ENCODE results near the gene OPTN.
A peak's percentile ranks its signal among the peaks of the same experiment; 100 is the strongest.
"Not testable (repeated sequence)": the region's sequence is repeated elsewhere in the genome, so short reads cannot be mapped to it uniquely, and the experiment has no call there.

OPTN gene

GRCh38 chr10:13092291-13093102 lies 7.5 kb upstream of the OPTN start:
- DNase-seq: no peak
- no peak for TF ChIP-seq CTCF (IDR thresholded peaks at IDR 0.05)
- H3K4me1 Mint-ChIP-seq: no peaks in the 10 kb centered on the region
- H3K27me3 Mint-ChIP-seq (ENCODE audit: low read depth, poor library complexity): peaks cover 13% of the 10 kb centered on the region
- no peak overlapping the region for H3K27ac Mint-ChIP-seq
- H3K9me3 Mint-ChIP-seq: peaks cover 7% of the 10 kb centered on the region
- no peak overlapping the region for H3K4me3 Mint-ChIP-seq
- H3K36me3 Mint-ChIP-seq (ENCODE audit: low read depth): no peaks in the 10 kb centered on the region

GRCh38 chr10:13094082-13094481 lies 5.9 kb upstream of the OPTN start:
- not testable (repeated sequence) for H3K36me3 Mint-ChIP-seq (ENCODE audit: low read depth); H3K9me3 Mint-ChIP-seq; H3K4me3 Mint-ChIP-seq; H3K27ac Mint-ChIP-seq; H3K4me1 Mint-ChIP-seq; DNase-seq
- peaks cover 13% of the 10 kb centered on the region for H3K27me3 Mint-ChIP-seq (ENCODE audit: low read depth, poor library complexity)

- no peak for DNase-seq
- no peaks in the 10 kb centered on the region for H3K36me3 Mint-ChIP-seq (ENCODE audit: low read depth)
- TF ChIP-seq CTCF (IDR thresholded peaks at IDR 0.05): no peak
- H3K9me3 Mint-ChIP-seq: peaks cover 7% of the 10 kb centered on the region
- no peak overlapping the region for H3K27ac Mint-ChIP-seq
- peaks cover 5% of the 10 kb centered on the region for H3K4me1 Mint-ChIP-seq
- peaks cover 16% of the 10 kb centered on the region for H3K27me3 Mint-ChIP-seq (ENCODE audit: low read depth, poor library complexity)
- no peak overlapping the region for H3K4me3 Mint-ChIP-seq
These were observed 4.9 kb upstream of the OPTN start for GRCh38 chr10:13095094-13095493.

- Mint-ChIP-seq H3K27me3 (ENCODE audit: low read depth, poor library complexity) (peaks cover 20% of the 10 kb centered on the region), H3K4me3 (no peak overlapping the region), H3K27ac (peak overlapping the region; percentile 53)
These were observed 4.0 kb upstream of the OPTN start for GRCh38 chr10:13095929-13096328.

DNA sequence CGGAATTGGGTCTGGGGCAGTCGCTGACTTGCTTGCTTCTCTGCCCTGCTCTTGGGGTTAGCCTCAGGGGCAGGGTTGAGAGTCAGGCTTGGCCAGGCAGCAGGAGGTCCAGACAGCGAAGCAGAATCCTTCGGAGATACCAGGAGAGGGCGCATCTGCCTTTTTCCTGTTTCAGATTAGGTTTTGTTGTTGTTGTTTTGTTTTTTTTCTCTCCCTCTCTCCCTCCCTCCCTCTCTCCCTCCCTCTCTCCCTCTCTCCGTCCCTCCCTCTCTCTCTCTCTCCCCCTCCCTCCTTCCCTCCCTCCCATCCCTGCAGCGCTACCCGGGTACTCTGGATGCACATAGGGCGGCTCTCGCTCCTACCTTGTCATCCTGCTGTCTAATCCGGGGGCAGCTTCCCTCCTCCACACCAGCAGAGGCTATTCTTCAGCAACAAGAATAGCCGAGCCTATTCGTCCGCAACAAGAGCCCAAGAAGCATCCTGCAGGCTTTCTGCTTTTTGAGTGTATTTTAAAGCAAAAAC lies 758 bp upstream of the OPTN start:
- H3K27ac Mint-ChIP-seq: no peak overlapping the region
- DNase-seq: peak; percentile 58

More at GRCh38 chr10:13095929-13096328, 4.0 kb upstream of the OPTN start:
- Mint-ChIP-seq H3K36me3 (ENCODE audit: low read depth) (no peaks in the 10 kb centered on the region), H3K4me1 (peaks cover 11% of the 10 kb centered on the region), H3K9me3 (peaks cover 7% of the 10 kb centered on the region)
- DNase-seq: no peak
- TF ChIP-seq CTCF (IDR thresholded peaks at IDR 0.05): no peak

More for the DNA sequence above, 758 bp upstream of the OPTN start:
- no peak for TF ChIP-seq CTCF (IDR thresholded peaks at IDR 0.05)
- peak overlapping the region; percentile 86 for H3K4me3 Mint-ChIP-seq
- peaks cover 23% of the 10 kb centered on the region for H3K27me3 Mint-ChIP-seq (ENCODE audit: low read depth, poor library complexity)
- no peaks in the 10 kb centered on the region for H3K36me3 Mint-ChIP-seq (ENCODE audit: low read depth)
- peaks cover 12% of the 10 kb centered on the region for H3K4me1 Mint-ChIP-seq
- no peaks in the 10 kb centered on the region for H3K9me3 Mint-ChIP-seq
